ENCODE data around the gene ITPRID2.
"Not testable (repeated sequence)": the region's sequence is repeated elsewhere in the genome, so short reads cannot be mapped to it uniquely, and the experiment has no call there.

ITPRID2 gene

DNA sequence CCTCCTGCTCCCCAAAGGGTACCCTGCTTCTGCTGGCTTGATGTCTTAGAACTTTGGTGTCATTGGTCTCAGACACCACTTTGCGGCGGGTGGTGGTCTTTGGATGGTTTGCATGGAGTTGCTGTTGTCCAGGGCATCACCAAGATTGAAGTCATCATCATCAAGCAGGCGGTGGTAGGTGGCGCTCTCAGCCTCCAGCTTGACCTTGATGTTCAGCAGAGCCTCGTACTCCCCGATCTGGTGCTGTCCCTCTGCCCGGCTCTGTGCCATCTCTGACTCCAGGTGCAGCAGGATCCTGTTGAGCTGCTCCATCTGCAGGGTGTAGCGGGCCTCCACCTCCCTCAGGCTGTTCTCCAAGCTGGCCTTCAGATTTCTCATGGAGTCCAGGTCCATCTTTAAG is 69.6 kb downstream of the ITPRID2 start:
- DNase-seq (ENCODE audit: low spot score): not testable (repeated sequence)

DNA sequence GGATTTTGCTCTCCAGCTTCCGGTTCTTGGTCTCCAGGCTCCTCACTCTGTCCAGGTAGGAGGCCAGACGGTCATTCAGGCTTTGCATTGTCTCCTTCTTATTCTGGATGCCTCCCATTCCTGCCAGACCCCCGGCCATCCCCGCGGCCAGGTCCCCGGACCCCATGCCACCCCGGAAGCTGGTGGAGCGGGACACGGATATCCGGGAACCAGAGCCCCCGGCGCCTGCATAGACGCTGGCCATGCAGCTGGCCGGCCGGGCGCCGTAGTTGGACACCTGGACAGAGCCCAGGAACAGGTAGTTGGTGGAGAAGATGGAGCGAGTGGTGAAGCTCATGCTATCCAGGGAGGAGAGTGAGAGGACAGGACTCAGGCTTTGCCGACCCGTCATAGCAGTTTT is 70.6 kb downstream of the ITPRID2 start:
- no peak for DNase-seq (ENCODE audit: low spot score)

DNA sequence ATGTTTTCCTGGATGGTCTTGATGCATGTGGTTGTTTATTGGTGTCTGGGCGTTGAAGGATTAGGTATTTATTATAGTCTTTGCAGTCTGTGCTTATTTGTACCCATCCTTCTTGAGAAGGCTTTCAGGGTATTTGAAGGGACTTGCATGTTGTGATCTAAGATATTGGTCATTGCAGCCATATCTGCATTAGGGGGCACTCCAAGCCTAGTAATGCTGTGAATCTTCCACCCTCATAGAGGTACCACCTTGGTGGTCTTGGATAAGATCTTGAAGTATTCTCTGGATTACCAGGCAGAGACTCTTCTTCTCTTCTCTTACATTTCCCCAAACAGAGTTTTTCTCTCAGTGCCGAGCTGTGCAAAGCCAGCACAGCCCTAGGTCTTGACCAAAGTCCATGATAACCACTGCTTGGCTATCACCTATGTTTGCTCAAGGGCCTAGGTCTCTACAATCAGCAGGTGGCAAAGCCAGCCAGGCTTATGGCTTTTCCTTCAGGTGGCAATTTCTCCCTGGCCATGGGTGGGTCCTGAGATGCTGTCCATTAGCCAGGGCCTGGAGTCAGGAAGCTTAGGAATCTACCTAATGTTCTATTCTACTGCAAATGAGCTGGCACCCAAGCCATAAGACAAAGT is 78.7 kb downstream of the ITPRID2 start:
- no peak for DNase-seq (ENCODE audit: low spot score)

DNA sequence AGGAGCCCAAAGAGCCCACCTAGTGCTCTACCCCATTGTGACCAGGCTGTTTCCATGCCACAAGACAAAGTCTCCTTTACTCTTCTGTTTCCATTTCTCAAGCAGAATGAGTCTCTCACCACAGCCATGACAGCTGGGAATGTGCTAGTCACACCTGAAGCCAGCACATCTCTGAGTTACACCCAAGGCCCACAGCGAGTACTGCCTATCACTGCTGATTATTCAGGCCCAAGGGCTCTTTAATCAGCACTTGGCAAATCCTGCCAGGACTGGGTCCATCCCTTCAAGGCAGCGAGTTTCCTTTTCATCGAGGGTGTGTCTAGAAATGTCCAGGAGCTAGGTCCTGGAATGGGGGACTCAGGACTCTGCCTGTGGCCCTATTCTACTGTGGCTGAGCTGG is 79.5 kb downstream of the ITPRID2 start:
- no peak for DNase-seq (ENCODE audit: low spot score)

DNA sequence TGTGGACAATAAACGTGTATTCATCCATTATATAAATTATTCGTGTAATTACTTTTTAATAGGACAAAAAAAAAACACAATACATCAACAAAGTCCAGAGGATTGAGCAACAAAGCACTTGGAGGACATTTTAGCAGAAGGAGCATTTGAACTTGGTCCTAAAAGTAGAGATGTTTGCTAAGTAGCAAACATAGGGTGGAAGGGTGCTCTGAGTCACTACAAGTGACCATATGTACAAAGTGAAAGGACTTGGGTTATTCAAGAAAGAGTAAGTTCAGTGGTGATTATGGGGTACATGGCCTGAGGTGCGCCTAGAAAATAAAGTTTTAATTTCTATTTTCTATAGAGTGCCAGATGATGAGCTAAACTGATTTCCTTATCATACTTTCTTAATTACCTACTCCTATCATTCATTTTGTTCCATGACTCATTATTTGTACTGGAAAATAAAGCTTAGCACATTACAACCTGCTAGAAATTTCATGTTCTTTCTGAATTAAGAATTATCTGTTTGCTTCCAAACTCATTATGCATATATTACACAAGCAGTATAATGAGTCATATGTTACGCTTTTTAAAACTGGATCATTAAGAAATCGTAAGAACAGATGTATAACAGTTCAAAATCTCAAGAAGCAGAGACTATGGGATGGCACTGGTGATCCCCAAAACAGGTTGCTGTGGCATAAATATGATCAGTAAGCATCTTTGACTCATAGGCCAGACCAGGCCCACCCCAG is 81.1 kb downstream of the ITPRID2 start:
- DNase-seq (ENCODE audit: low spot score): no peak

DNA sequence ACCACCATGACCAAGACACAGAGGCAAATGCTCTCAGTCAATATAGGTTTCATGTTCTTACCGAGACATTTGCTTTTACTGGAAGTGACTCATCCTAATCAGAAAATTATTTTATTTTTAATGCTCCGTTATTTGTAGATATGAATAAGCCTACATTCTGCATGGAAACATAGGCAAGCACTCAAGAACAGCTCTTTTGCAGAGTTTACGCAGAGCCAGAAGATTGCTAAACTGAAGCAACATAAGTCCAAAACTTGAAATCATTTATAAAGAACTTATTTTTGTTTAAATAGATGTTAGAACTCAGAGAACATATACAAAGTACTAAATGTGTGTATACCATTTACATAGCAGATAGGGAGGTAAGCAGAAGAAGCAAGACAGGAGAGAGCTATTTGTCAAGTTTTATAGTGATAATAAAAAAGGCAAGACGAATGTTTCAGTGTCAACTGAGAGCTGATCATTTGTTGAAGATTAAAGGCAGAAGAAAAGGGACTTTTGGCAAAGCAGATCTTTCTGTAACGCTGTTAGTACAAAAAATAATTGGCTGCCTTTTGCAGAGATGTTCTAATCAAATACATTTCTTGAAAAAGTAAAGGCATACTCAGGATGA is 81.7 kb downstream of the ITPRID2 start:
- no peak for DNase-seq (ENCODE audit: low spot score)

DNA sequence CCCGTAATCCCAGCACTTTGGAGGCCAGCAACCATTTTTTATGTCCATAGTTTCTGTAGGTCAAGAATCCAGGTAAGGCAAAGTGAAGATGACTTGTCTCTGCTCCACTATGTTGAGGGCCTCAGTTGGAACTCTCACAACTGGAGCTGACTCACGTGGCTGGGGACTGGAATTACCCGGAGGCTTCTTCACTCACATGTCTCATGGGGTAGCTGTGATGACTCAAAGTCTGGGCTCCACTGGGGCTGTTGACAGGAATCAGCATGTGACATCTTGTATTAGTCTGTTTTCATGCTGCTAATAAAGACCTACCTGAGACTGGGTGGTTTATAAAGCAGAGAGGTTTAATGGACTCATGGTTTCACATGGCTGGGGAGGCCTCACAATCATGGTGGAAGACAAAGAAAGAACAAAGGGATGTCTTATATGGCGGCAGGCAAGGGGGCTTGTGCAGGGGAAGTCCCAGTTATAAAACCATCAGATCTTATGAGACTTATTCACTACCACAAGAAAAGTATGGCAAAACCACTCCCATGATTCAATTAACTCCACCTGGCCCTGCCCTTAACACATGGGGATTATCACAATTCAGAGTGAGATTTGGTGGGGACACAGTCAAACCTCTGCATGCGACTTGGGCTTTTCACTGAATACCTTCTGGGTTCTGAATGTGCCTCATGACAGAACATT is 86.3 kb downstream of the ITPRID2 start:
- no peak for DNase-seq (ENCODE audit: low spot score)

DNA sequence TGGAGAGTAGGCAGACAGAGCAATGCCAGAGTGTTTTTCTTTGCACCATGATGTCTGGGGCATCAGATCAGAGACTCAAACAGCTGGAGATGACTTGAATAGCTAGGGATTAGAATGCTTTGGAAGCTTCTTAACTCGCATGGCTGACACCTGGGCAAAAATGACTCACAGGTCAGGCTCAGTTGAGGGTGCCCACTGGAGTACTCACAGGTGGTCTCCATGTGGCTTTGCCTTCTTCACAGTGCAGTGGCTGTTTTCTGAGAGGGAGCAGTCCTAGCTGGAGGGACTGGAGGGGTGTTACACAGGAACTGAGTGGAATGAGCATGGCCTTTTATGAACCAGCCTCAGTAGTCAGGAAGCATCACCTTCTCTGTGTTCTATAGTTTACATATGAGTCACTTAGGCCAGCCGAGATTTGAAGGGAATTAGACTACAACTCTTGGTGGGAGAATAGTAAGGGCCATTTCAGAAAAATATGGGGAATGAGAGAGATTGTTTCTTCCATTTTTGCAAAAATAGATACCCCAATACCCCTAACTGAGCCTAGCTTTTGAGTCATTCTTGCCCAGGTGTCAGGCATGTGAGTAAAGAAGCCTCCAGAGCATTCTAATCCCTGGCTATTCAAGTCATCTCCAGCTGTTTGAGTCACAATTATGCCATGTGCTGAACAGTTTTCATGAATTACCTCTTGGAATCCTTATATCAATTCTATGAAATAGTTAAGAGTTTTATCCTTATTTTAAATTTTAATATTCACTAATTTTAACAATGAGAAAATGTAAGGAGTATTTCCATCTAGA is 87.0 kb downstream of the ITPRID2 start:
- no peak for DNase-seq (ENCODE audit: low spot score)

Data from pons (tissue), 1 donor.